Measurements from ENCODE around the gene OARD1. TPM values are rescaled to one million over a fixed set of nuclear protein-coding genes. Genes with fewer than 3 reads are reported as not detected.

OARD1 gene
- total RNA-seq, 4 donors from 2014 or later, result 23.6 to 31.7 (median 25.4) TPM

GRCh38 chr6:41028561-41029412 is 43.4 kb downstream of the OARD1 start:
- Histone ChIP-seq H3K36me3 (no peaks in the 10 kb centered on the region), H3K27ac (peak overlapping the region in 1 of 3 donors; percentile 54), H3K4me3 (replicated peaks in 1 of 3) (peak overlapping the region; percentile 8 to 29 (median 14)), H3K27me3 (no peaks in the 10 kb centered on the region), H3K9me3 (no peaks in the 10 kb centered on the region), H3K4me1 (peaks cover 5 to 11% of the 10 kb centered on the region in 2 donors)
- TF ChIP-seq POLR2A (IDR thresholded peaks at IDR 0.05) (no peak), CTCF (IDR thresholded peaks at IDR 0.05) (no peak)
- 44 to 55% methylated on average over 10 to 13 of the region's 13 CpGs for WGBS, 2 donors
- intact Hi-C loops (cut with DNase I), result loop anchor here (2.0 kb wide), 1 partner anchor 134 kb away; no protein-coding TSS in a partner anchor
- DNase-seq, result no peak

GRCh38 chr6:41027799-41028560 is 44.2 kb downstream of the OARD1 start:
- Histone ChIP-seq H3K4me3 (replicated peaks in 1 of 3) (peak overlapping the region; percentile 8 to 29 (median 14)), H3K27ac (peak overlapping the region in 1 of 3 donors; percentile 54), H3K4me1 (peaks cover 5 to 16% of the 10 kb centered on the region in 2 donors), H3K36me3 (no peaks in the 10 kb centered on the region), H3K9me3 (no peaks in the 10 kb centered on the region), H3K27me3 (no peaks in the 10 kb centered on the region)
- intact Hi-C loops (cut with DNase I), result loop anchor here (2.0 kb wide), 1 partner anchor 133 kb away; no protein-coding TSS in a partner anchor
- peak; percentile 87 to 89 for DNase-seq
- TF ChIP-seq CTCF (IDR thresholded peaks at IDR 0.05) (peak; percentile 92 to 99 (median 98)), POLR2A (IDR thresholded peaks at IDR 0.05) (peak in 1 of 2 donors; percentile 23)
- 2 to 3% methylated on average over 12 to 29 of the region's 45 CpGs for WGBS, 2 donors

GRCh38 chr6:41027241-41027640 is 44.9 kb downstream of the OARD1 start:
- WGBS, 2 donors, result 45 to 57% methylated on average over 4 of the region's 4 CpGs
- Histone ChIP-seq H3K27ac (no peak overlapping the region), H3K27me3 (no peaks in the 10 kb centered on the region), H3K9me3 (no peaks in the 10 kb centered on the region), H3K4me1 (peaks cover 5 to 22% of the 10 kb centered on the region in 2 donors), H3K36me3 (no peaks in the 10 kb centered on the region), H3K4me3 (replicated peaks in 1 of 3) (peak overlapping the region in 1 of 3 donors; percentile 29)
- no peak for TF ChIP-seq CTCF (IDR thresholded peaks at IDR 0.05)
- no peak for TF ChIP-seq POLR2A (IDR thresholded peaks at IDR 0.05)
- no peak for DNase-seq
- intact Hi-C loops (cut with DNase I), result no loop called here

GRCh38 chr6:41025966-41026530 is 46.1 kb downstream of the OARD1 start:
- Histone ChIP-seq H3K36me3 (no peaks in the 10 kb centered on the region), H3K4me1 (peaks cover 5 to 28% of the 10 kb centered on the region in 2 donors), H3K27me3 (no peaks in the 10 kb centered on the region), H3K4me3 (replicated peaks in 1 of 3) (no peak overlapping the region), H3K9me3 (no peaks in the 10 kb centered on the region), H3K27ac (no peak overlapping the region)
- intact Hi-C loops (cut with DNase I), result no loop called here
- DNase-seq, result no peak
- TF ChIP-seq POLR2A (IDR thresholded peaks at IDR 0.05) (no peak), CTCF (IDR thresholded peaks at IDR 0.05) (no peak)
- 88 to 89% methylated on average over 3 of the region's 3 CpGs for WGBS, 2 donors
